ENCODE results near the gene HSPA12B. TPM values are rescaled to one million over a fixed set of nuclear protein-coding genes. Genes with fewer than 3 reads are reported as not detected.

Gene HSPA12B
- total RNA-seq, 2 experiments from 2014 or later = not detected

Other genes with a start within 250 kb of the HSPA12B start
- not detected for gene GFRA4, start 69.3 kb upstream of the HSPA12B start, total RNA-seq
- not detected for gene ADAM33, start 50.7 kb upstream of the HSPA12B start, total RNA-seq
- gene SIGLEC1, start 20.1 kb upstream of the HSPA12B start, total RNA-seq = not detected
- 10 to 100 TPM; 63.5 to 63.8 TPM for gene ADISSP, start 35.1 kb downstream of the HSPA12B start, total RNA-seq
- under 1 TPM; 0.12 to 0.23 TPM for gene SPEF1, start 48.8 kb downstream of the HSPA12B start, total RNA-seq
- gene CENPB, start 54.1 kb downstream of the HSPA12B start, total RNA-seq = 10 to 100 TPM; 54.6 to 59.0 TPM
- 10 to 100 TPM; 54.6 to 60.9 TPM for gene CDC25B, start 63.6 kb downstream of the HSPA12B start, total RNA-seq
- 10 to 100 TPM; 11.1 to 11.7 TPM for gene AP5S1, start 87.9 kb downstream of the HSPA12B start, total RNA-seq
- gene MAVS, start 114.1 kb downstream of the HSPA12B start, total RNA-seq = 10 to 100 TPM; 21.2 to 21.6 TPM
- gene PANK2, start 156.7 kb downstream of the HSPA12B start, total RNA-seq = 10 to 100 TPM; 50.0 to 50.7 TPM